OCI-LY7 (cell line): ENCODE data around the gene ACSS1. TPM values are rescaled to one million over a fixed set of nuclear protein-coding genes. Genes with fewer than 3 reads are reported as not detected.

Experiments
- BruUV-seq: library from RNA; stranded (reverse); fragments of 400-500 nt; replicated peaks from 2 replicates; lab custom pipeline; 2021; lab: Mats Ljungman, UMichigan
- CTCF ChIA-PET: fragments of 300-600 bp; sonication (Branson Sonifier 250); formaldehyde crosslinking; loops from one replicate; lab custom pipeline; 2022; ENCODE audit warnings: antibody characterized with exemption; ENCODE audit not compliant: unreplicated experiment; lab: Charles Lee
- POLR2A ChIA-PET: fragments of 300-600 bp; sonication (Branson Sonifier 250); formaldehyde crosslinking; loops from one replicate; lab custom pipeline; 2022; ENCODE audit warnings: antibody characterized with exemption; lab: Charles Lee
- DNase-seq: peaks from one replicate; pipeline ENCODE4 v3.0.0-alpha.2; 2015; ENCODE audit warnings: low spot score
- H2AFZ ChIP-seq: fragments of 200-600 bp; sonication (generic), shearing (Covaris generic); 2 replicates; pipeline ENCODE4 v1.6.1; 2014; ENCODE audit warnings: mild to moderate bottlenecking, antibody characterized with exemption, low read length, moderate library complexity
- H3K27ac ChIP-seq: fragments of 200-600 bp; sonication (generic); 2 replicates; pipeline ENCODE4 v1.5.1; 2014; ENCODE audit warnings: mixed run types, low read depth, mild to moderate bottlenecking, moderate library complexity, low read length, inconsistent platforms; ENCODE audit not compliant: poor library complexity, severe bottlenecking
- H3K36me3 ChIP-seq: fragments of 200-600 bp; sonication (generic); 2 replicates; pipeline ENCODE4 v1.6.1; 2014; ENCODE audit warnings: mild to moderate bottlenecking, antibody characterized with exemption, low read length, moderate library complexity, mixed read lengths; ENCODE audit not compliant: insufficient read depth
- H3K4me1 ChIP-seq: fragments of 200-600 bp; sonication (generic); 2 replicates; pipeline ENCODE4 v1.5.1; 2014; ENCODE audit warnings: mild to moderate bottlenecking, low read length; ENCODE audit not compliant: insufficient read depth, poor library complexity, severe bottlenecking
- H3K4me2 ChIP-seq: fragments of 200-600 bp; sonication (generic); 2 replicates; pipeline ENCODE4 v1.6.1; 2014; ENCODE audit warnings: mild to moderate bottlenecking, low read length
- H3K4me3 ChIP-seq: fragments of 200-600 bp; sonication (generic); 2 replicates; pipeline ENCODE4 v1.5.1; 2014; ENCODE audit warnings: mild to moderate bottlenecking, low read depth, low read length; ENCODE audit not compliant: poor library complexity, severe bottlenecking
- H3K79me2 ChIP-seq: fragments of 200-600 bp; sonication (generic); 2 replicates; pipeline ENCODE4 v1.6.1; 2016; ENCODE audit warnings: low read depth, mild to moderate bottlenecking, low read length, moderate library complexity, mixed read lengths; ENCODE audit not compliant: insufficient read depth
- H3K9me2 ChIP-seq: fragments of 200-600 bp; sonication (generic); 2 replicates; pipeline ENCODE4 v1.6.1; 2016; ENCODE audit warnings: mild to moderate bottlenecking, low read length, mixed read lengths; ENCODE audit not compliant: insufficient read depth
- H3K9me3 ChIP-seq: fragments of 200-600 bp; sonication (generic); 2 replicates; pipeline ENCODE4 v1.6.1; 2014; ENCODE audit warnings: mild to moderate bottlenecking, mixed run types, low read length, mixed read lengths
- H4K20me1 ChIP-seq: fragments of 200-600 bp; sonication (generic); 2 replicates; pipeline ENCODE4 v1.6.1; 2014; ENCODE audit warnings: mild to moderate bottlenecking, antibody characterized with exemption, low read length, moderate library complexity, mixed read lengths; ENCODE audit not compliant: insufficient read depth
- CTCF ChIP-seq: fragments of 200-600 bp; sonication (generic); conservative IDR thresholded peaks from 2 replicates; pipeline ENCODE4 v1.5.1; 2014; ENCODE audit warnings: mild to moderate bottlenecking, antibody characterized with exemption, low read length, moderate library complexity, mixed read lengths
- EZH2phosphoT487 ChIP-seq: fragments of 200-600 bp; sonication (generic); IDR thresholded peaks from 2 replicates; pipeline ENCODE4 v1.6.1; 2018; ENCODE audit warnings: low read depth, borderline replicate concordance, mild to moderate bottlenecking, mixed run types, antibody characterized with exemption, low read length, moderate library complexity, mixed read lengths
- intact Hi-C: fragments of 100-400 bp; cut with micrococcal nuclease; formaldehyde crosslinking; loops from one replicate; pipeline ENCODE4 v1.10.0; 2022; ENCODE audit not compliant: unreplicated experiment
- total RNA-seq, 2 experiments: library from RNA; depleted of rRNA in 1 of 2; stranded (reverse); fragments of >200 nt in 1 of 2; shearing (Covaris generic) in 1 of 2; gene quantifications; 2 replicates each; pipeline ENCODE4 v1.2.3, GENCODE V29; 2014 to 2022

ACSS1 gene
- total RNA-seq, 2 experiments from 2014 or later: 0.35 to 0.40 TPM

GRCh38 chr20:24987873-24988835 lies 69.8 kb downstream of the ACSS1 start:
- peaks cover 16% of the 10 kb centered on the region for H4K20me1 ChIP-seq
- TF ChIP-seq CTCF (no peak), EZH2phosphoT487 (no peak)
- H3K4me1 ChIP-seq: peaks cover 17% of the 10 kb centered on the region
- intact Hi-C loops: no loop called here
- peaks cover 22% of the 10 kb centered on the region for H3K36me3 ChIP-seq
- H3K27ac ChIP-seq: no peak overlapping the region
- BruUV-seq: no TSS peak
- CTCF ChIA-PET: no interaction called here
- POLR2A ChIA-PET: no interaction called here
- peaks cover 16% of the 10 kb centered on the region; the same call in 1 of the 2 replicates for H3K79me2 ChIP-seq
- H2AFZ ChIP-seq: no peak overlapping the region
- DNase-seq: no peak
- no peaks in the 10 kb centered on the region for H3K9me3 ChIP-seq
- H3K4me3 ChIP-seq: no peak overlapping the region
- H3K4me2 ChIP-seq: no peak overlapping the region
- H3K9me2 ChIP-seq: no peaks in the 10 kb centered on the region

GRCh38 chr20:24987244-24987643 lies 70.7 kb downstream of the ACSS1 start:
- ChIA-PET POLR2A (no interaction called here), CTCF (no interaction called here)
- TF ChIP-seq EZH2phosphoT487 (no peak), CTCF (no peak)
- H3K36me3 ChIP-seq: peaks cover 31% of the 10 kb centered on the region
- peaks cover 16% of the 10 kb centered on the region for H4K20me1 ChIP-seq
- no peak overlapping the region for H3K4me2 ChIP-seq
- no TSS peak for BruUV-seq
- peaks cover 14% of the 10 kb centered on the region for H3K4me1 ChIP-seq
- intact Hi-C loops: no loop called here
- H3K9me3 ChIP-seq: no peaks in the 10 kb centered on the region
- H2AFZ ChIP-seq: no peak overlapping the region
- no peaks in the 10 kb centered on the region for H3K9me2 ChIP-seq
- no peak overlapping the region for H3K4me3 ChIP-seq
- H3K27ac ChIP-seq: no peak overlapping the region
- peaks cover 16% of the 10 kb centered on the region; the same call in 1 of the 2 replicates for H3K79me2 ChIP-seq
- no peak for DNase-seq
